ENCODE data around the gene DNER.

DNER gene

DNA sequence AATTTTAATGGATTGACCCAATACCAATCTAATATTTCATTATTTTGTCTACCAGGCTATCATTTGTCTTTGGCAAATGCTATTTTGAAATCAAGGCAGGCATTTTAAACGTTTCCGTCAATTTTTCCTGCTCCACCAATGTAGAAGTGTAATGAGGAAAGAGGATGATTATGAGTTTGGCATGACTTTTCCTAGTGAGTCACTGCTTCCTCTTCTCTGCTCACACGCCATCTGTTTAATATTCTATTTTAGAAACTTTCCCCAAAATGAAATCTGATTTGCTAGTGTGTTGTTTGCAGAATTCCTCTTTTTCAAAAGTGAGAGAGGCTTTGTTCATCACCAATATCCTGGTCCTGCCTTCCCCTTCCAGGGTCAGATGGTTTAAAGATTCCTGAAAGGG is 400.8 kb downstream of the DNER start:
- H3K4me3 ChIP-seq (ENCODE audit: low read depth, low read length): no peak overlapping the region
- DNase-seq (ENCODE audit: low read depth): no peak
- TF ChIP-seq, protein P1, sequence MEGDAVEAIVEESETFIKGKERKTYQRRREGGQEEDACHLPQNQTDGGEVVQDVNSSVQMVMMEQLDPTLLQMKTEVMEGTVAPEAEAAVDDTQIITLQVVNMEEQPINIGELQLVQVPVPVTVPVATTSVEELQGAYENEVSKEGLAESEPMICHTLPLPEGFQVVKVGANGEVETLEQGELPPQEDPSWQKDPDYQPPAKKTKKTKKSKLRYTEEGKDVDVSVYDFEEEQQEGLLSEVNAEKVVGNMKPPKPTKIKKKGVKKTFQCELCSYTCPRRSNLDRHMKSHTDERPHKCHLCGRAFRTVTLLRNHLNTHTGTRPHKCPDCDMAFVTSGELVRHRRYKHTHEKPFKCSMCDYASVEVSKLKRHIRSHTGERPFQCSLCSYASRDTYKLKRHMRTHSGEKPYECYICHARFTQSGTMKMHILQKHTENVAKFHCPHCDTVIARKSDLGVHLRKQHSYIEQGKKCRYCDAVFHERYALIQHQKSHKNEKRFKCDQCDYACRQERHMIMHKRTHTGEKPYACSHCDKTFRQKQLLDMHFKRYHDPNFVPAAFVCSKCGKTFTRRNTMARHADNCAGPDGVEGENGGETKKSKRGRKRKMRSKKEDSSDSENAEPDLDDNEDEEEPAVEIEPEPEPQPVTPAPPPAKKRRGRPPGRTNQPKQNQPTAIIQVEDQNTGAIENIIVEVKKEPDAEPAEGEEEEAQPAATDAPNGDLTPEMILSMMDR (IDR thresholded peaks at IDR 0.05; ENCODE audit: control insufficient read depth, extremely low read depth, insufficient read depth): no peak

All from LNCaP clone FGC (cell line).